Prostate gland (tissue), 2 donors: Measurements from ENCODE around the gene COLQ.

Experiments used
- POLR2A ChIP-seq: fragments of 450-650 bp; IDR thresholded peaks from one replicate; pipeline ENCODE4 v1.6.1; 2016; ENCODE audit warnings: antibody characterized with exemption, mild to moderate bottlenecking
- TF ChIP-seq, protein P1 (sequence below), 4 experiments: fragments of 200-600 bp in 2 of 4; fragments of 450-650 bp in 2 of 4; sonication (generic) in 2 of 4; IDR thresholded peaks; 1 replicate in 3 of 4; 2 replicates in 1 of 4; pipeline ENCODE4 v1.5.1; 2016 to 2019; ENCODE audit warnings: antibody characterized with exemption in 4 of 4, mild to moderate bottlenecking in 2 of 4, moderate library complexity in 2 of 4

DNA sequence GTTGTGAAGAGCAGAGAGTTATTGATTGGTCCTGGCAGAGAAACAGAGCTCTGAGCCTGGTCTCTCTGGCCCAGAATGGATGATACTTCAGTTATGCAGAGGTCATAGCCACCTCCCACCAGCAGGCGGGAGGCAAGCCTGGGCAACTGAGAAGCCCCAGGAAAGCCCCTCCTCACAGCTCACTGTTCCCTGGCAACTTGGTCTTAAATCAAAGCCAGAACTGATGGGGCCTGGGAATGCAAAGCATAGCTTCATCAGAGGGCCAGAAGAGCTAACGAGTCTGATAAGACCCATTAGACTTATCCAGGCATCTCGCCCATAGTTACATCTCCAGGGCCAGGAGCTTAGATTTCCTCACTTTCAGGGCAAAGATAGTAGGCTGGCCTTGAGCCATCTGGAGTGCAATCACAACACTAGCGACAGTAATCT lies 5.5 kb upstream of the COLQ start:
- TF ChIP-seq POLR2A, result no peak
- TF ChIP-seq, protein P1, sequence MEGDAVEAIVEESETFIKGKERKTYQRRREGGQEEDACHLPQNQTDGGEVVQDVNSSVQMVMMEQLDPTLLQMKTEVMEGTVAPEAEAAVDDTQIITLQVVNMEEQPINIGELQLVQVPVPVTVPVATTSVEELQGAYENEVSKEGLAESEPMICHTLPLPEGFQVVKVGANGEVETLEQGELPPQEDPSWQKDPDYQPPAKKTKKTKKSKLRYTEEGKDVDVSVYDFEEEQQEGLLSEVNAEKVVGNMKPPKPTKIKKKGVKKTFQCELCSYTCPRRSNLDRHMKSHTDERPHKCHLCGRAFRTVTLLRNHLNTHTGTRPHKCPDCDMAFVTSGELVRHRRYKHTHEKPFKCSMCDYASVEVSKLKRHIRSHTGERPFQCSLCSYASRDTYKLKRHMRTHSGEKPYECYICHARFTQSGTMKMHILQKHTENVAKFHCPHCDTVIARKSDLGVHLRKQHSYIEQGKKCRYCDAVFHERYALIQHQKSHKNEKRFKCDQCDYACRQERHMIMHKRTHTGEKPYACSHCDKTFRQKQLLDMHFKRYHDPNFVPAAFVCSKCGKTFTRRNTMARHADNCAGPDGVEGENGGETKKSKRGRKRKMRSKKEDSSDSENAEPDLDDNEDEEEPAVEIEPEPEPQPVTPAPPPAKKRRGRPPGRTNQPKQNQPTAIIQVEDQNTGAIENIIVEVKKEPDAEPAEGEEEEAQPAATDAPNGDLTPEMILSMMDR (IDR thresholded peaks at IDR 0.05), result no peak
